Natural killer cell (primary cell): ENCODE data around the gene SCAPER. TPM values are rescaled to one million over a fixed set of nuclear protein-coding genes. Genes with fewer than 3 reads are reported as not detected.
"Not testable (repeated sequence)": the region's sequence is repeated elsewhere in the genome, so short reads cannot be mapped to it uniquely, and the experiment has no call there.

Experiments used
- ATAC-seq, 3 donors: fragments of 150-1000 bp in 2 of 3; fragments of 200-7000 bp in 1 of 3; cut with Tn5 transposase; 1 replicate in 1 of 3; 2 replicates in 2 of 3; pipeline ENCODE4 v1.10.0; 2021; ENCODE audit warnings: mild to moderate bottlenecking in 2 of 3, moderate library complexity in 2 of 3
- DNase-seq, 2 donors: peaks; one replicate each; pipeline versions ENCODE4 v3.0.0 to v3.0.0-alpha.2; 2013 to 2021; ENCODE audit warnings: mixed read lengths in 1 of 2
- H3K27ac ChIP-seq: one replicate; pipeline ENCODE4 v1.5.1; 2013; ENCODE audit warnings: mild to moderate bottlenecking, low read length
- H3K27me3 ChIP-seq: one replicate; pipeline ENCODE4 v1.6.1; 2013; ENCODE audit warnings: low read length; ENCODE audit not compliant: control insufficient read depth, insufficient read depth
- H3K36me3 ChIP-seq: one replicate; pipeline ENCODE4 v1.6.1; 2013; ENCODE audit warnings: low read length; ENCODE audit not compliant: control insufficient read depth, insufficient read depth
- H3K4me1 ChIP-seq: one replicate; pipeline ENCODE4 v1.6.1; 2013; ENCODE audit warnings: low read length; ENCODE audit not compliant: control insufficient read depth, insufficient read depth
- H3K4me3 ChIP-seq: one replicate; pipeline ENCODE4 v1.5.1; 2013; ENCODE audit warnings: low read length
- H3K9me3 ChIP-seq: one replicate; pipeline ENCODE4 v1.6.1; 2013; ENCODE audit warnings: low read length; ENCODE audit not compliant: control insufficient read depth, insufficient read depth
- H3K27ac Mint-ChIP-seq, 2 donors: one replicate each; pipeline ENCODE4 v1.8.0; 2022; ENCODE audit warnings: mild to moderate bottlenecking in 2 of 2, mixed read lengths in 2 of 2, moderate library complexity in 1 of 2
- H3K27me3 Mint-ChIP-seq, 2 donors: one replicate each; pipeline ENCODE4 v1.8.0; 2022; ENCODE audit warnings: low read depth in 2 of 2, mixed read lengths in 2 of 2
- H3K36me3 Mint-ChIP-seq: one replicate; pipeline ENCODE4 v1.8.0; 2022; ENCODE audit warnings: mixed read lengths
- H3K4me1 Mint-ChIP-seq, 2 donors: one replicate each; pipeline ENCODE4 v1.8.0; 2022; ENCODE audit warnings: mixed read lengths in 2 of 2
- H3K4me3 Mint-ChIP-seq: one replicate; pipeline ENCODE4 v1.8.0; 2022; ENCODE audit warnings: mild to moderate bottlenecking, moderate library complexity, mixed read lengths
- H3K9me3 Mint-ChIP-seq, 2 donors: one replicate each; pipeline ENCODE4 v1.8.0; 2022; ENCODE audit warnings: mixed read lengths in 2 of 2
- whole genome bisulfite sequencing: methylation state at CpG from one replicate; pipeline ENCODE4 v1.1.7; 2013; ENCODE audit warnings: missing lambda C conversion rate; ENCODE audit not compliant: insufficient coverage; 5-methylcytosine and 5-hydroxymethylcytosine counted together
- intact Hi-C: fragments of 100-400 bp; cut with micrococcal nuclease; formaldehyde crosslinking; loops from one replicate; pipeline ENCODE4 v1.14.2; 2022
- total RNA-seq, 4 donors: library from RNA; stranded (reverse); fragments of 120-200 nt in 1 of 4; gene quantifications; one replicate each; pipeline versions ENCODE4 v1.2.3 to v1.2.4, GENCODE V29; 2013 to 2022
- TF ChIP-seq, protein P1 (sequence below): fragments of 200-600 bp; IDR thresholded peaks from one replicate; pipeline ENCODE4 v1.8.0; 2022; ENCODE audit warnings: antibody characterized with exemption

The SCAPER gene
- total RNA-seq, 3 donors from 2014 or later (not counting 1 experiment from before 2014, with no cell fraction given), result 48.1 to 53.6 (median 51.8) TPM

DNA sequence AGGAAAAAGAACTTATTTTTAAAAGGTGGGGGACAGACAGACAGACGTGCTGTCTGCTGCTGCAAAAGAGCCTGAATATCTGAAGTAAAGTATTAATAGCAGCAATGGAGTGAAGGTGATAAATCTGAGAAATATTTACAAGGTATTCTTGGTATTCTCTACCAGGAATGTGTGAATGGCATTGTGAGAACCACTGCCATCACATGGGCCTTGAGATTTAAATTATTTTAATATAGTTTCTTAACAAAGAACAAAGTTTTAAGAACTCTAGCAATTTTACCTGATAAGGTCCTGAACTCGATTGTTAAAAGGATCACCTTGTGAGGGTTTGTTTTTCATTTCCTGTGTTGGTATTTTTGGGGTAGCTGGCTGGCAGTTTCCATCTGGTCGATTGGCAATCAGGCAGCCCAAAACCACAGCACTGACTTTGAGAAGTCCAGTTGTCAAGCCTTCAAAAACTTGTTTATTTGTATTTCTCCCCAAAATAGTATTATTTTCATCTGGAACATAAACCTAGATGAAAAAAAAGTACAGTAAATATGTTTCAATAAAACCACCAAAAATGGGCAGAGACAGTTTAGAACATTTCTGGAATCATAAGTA, 471.2 kb downstream of the SCAPER start:
- DNase-seq (no peak), ATAC-seq (no peak)
- intact Hi-C loops, result no loop called here
- no peaks in the 10 kb centered on the region for H3K4me1 ChIP-seq
- no peak overlapping the region for H3K27ac ChIP-seq
- Mint-ChIP-seq H3K27ac (peak overlapping the region in 1 of 2 donors; percentile 37), H3K4me1 (no peaks in the 10 kb centered on the region), H3K27me3 (no peaks in the 10 kb centered on the region), H3K36me3 (peaks cover 6% of the 10 kb centered on the region), H3K4me3 (no peak overlapping the region), H3K9me3 (no peaks in the 10 kb centered on the region)
- no peaks in the 10 kb centered on the region for H3K27me3 ChIP-seq
- TF ChIP-seq, protein P1, sequence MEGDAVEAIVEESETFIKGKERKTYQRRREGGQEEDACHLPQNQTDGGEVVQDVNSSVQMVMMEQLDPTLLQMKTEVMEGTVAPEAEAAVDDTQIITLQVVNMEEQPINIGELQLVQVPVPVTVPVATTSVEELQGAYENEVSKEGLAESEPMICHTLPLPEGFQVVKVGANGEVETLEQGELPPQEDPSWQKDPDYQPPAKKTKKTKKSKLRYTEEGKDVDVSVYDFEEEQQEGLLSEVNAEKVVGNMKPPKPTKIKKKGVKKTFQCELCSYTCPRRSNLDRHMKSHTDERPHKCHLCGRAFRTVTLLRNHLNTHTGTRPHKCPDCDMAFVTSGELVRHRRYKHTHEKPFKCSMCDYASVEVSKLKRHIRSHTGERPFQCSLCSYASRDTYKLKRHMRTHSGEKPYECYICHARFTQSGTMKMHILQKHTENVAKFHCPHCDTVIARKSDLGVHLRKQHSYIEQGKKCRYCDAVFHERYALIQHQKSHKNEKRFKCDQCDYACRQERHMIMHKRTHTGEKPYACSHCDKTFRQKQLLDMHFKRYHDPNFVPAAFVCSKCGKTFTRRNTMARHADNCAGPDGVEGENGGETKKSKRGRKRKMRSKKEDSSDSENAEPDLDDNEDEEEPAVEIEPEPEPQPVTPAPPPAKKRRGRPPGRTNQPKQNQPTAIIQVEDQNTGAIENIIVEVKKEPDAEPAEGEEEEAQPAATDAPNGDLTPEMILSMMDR, result no peak
- H3K9me3 ChIP-seq, result no peaks in the 10 kb centered on the region
- peaks cover 2% of the 10 kb centered on the region for H3K36me3 ChIP-seq
- 0% methylated on average over 2 of the region's 3 CpGs for WGBS
- no peak overlapping the region for H3K4me3 ChIP-seq

DNA sequence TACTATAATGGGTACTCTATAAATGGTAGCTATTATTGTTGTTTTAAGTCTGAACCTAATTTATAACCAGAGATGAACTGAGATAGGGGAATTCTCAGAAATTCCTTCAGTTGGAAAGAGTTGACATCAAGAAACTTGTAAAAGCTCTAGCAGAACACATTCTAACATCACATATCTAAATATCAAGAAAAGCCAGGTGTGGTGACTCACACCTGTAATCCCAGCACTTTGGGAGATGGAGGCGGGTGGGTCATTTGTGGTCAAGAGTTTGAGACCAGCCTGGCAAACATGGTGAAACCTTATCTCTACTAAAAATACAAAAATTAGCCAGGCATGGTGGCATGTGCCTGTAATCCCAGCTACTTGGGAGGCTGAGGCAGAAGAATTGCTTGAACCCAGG, 472.1 kb downstream of the SCAPER start:
- H3K27me3 ChIP-seq, H3K9me3 Mint-ChIP-seq, H3K27ac Mint-ChIP-seq, H3K27ac ChIP-seq, H3K27me3 Mint-ChIP-seq, intact Hi-C loops, H3K4me1 Mint-ChIP-seq, H3K4me3 Mint-ChIP-seq, H3K4me1 ChIP-seq, DNase-seq, H3K4me3 ChIP-seq, H3K9me3 ChIP-seq, ATAC-seq, H3K36me3 ChIP-seq: not testable (repeated sequence)
- WGBS, result 100% methylated on average over 1 of the region's 1 CpG
- peaks cover 15% of the 10 kb centered on the region for H3K36me3 Mint-ChIP-seq

DNA sequence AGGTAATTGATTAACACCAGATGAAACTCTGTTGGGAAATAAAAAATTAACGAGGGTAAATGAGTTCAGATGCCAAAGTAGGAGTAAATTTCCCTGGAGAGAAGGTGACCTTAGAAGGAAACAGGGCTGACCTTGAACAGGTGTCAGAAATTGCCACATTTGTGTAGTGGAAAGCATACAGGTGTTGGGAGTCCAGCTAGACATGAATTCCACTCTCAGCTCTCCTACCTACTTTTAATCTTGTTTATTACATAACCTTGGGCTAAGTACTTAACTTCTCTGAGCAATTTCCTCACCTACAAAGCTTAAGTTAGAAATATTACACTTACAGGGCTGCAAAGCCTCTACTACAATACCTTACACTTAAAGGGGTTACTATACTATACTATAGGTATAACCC, 472.5 kb downstream of the SCAPER start:
- Histone ChIP-seq H3K4me1 (no peaks in the 10 kb centered on the region), H3K27ac (no peak overlapping the region), H3K9me3 (no peaks in the 10 kb centered on the region), H3K4me3 (no peak overlapping the region), H3K27me3 (no peaks in the 10 kb centered on the region), H3K36me3 (peaks cover 2% of the 10 kb centered on the region)
- Mint-ChIP-seq H3K27ac (no peak overlapping the region), H3K4me1 (no peaks in the 10 kb centered on the region), H3K36me3 (peaks cover 15% of the 10 kb centered on the region), H3K27me3 (no peaks in the 10 kb centered on the region), H3K9me3 (peaks cover 2 to 3% of the 10 kb centered on the region in 2 donors), H3K4me3 (no peak overlapping the region)
- DNase-seq, result no peak
- ATAC-seq, result no peak
- intact Hi-C loops, result no loop called here
- WGBS, result 100% methylated on average over 1 of the region's 1 CpG
- TF ChIP-seq, protein P1, result no peak

DNA sequence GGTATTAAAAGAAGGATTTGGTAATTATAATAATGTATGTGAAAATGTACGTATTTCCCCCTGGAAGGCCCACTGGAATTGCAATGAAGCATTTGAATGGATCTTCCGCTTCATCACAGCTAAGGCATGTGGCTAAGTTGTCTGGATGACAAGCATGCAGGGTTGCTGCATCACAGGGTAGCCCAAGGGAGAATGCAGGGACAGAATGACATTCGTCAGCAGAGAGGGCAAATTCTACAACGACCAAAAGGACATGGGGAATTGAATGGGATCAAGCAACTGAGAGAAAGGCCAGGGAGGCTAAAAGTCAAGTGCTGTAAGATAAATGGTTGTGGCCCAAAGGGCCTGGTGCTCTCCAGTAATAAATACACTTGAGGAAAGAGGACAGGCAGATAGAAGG, 473.2 kb downstream of the SCAPER start:
- no peak for DNase-seq
- Mint-ChIP-seq H3K4me1 (no peaks in the 10 kb centered on the region), H3K4me3 (no peak overlapping the region), H3K27ac (no peak overlapping the region), H3K36me3 (peaks cover 16% of the 10 kb centered on the region), H3K27me3 (no peaks in the 10 kb centered on the region), H3K9me3 (peaks cover 2 to 3% of the 10 kb centered on the region in 2 donors)
- Histone ChIP-seq H3K9me3 (no peaks in the 10 kb centered on the region), H3K4me3 (no peak overlapping the region), H3K27me3 (no peaks in the 10 kb centered on the region), H3K36me3 (peaks cover 2% of the 10 kb centered on the region), H3K27ac (no peak overlapping the region), H3K4me1 (no peaks in the 10 kb centered on the region)
- TF ChIP-seq, protein P1, result no peak
- intact Hi-C loops, result no loop called here
- ATAC-seq, result no peak
- 94% methylated on average over 4 of the region's 4 CpGs for WGBS

DNA sequence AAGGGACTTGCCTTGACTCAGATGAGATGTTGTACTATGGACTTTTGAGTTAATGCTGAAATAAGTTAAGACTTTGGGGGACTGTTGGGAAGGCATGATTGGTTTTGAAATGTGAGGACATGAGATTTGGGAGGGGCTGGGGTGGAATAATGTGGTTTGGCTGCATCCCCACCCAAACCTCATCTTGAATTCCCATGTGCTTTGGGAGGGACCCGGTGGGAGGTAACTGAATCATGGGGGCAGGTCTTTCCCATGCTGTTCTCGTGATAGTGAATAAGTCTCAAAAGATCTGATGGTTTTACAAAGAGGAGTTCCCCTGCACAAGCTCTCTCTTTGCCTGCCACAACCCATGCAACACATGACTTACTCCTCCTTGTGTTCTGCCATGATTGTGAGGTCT, 474.4 kb downstream of the SCAPER start:
- H3K4me3 ChIP-seq, H3K36me3 ChIP-seq, H3K27me3 Mint-ChIP-seq, H3K4me1 ChIP-seq, ATAC-seq, H3K4me3 Mint-ChIP-seq, DNase-seq, H3K4me1 Mint-ChIP-seq, H3K9me3 ChIP-seq, H3K27ac Mint-ChIP-seq, H3K27ac ChIP-seq, H3K9me3 Mint-ChIP-seq, H3K27me3 ChIP-seq, intact Hi-C loops: not testable (repeated sequence)
- peaks cover 23% of the 10 kb centered on the region for H3K36me3 Mint-ChIP-seq
- WGBS, result no CpG with 5 or more reads among the region's 2 CpGs
